K562 (cell line): ENCODE measurements around the gene PLEKHA6. TPM values are rescaled to one million over a fixed set of nuclear protein-coding genes. Genes with fewer than 3 reads are reported as not detected.
A peak's percentile ranks its signal among the peaks of the same experiment; 100 is the strongest.

Experiments used
- ATAC-seq: fragments of 200-7000 bp; cut with Tn5 transposase; 3 replicates; pipeline ENCODE4 v1.9.1; 2020; ENCODE audit warnings: moderate library complexity
- BruUV-seq: library from RNA; stranded (reverse); fragments of 400-500 nt; replicated peaks from 2 replicates; lab custom pipeline; 2021; lab: Mats Ljungman, UMichigan
- CTCF ChIA-PET: fragments of 300-600 bp; formaldehyde crosslinking; extraction: SDS; loops from one replicate; lab custom pipeline; 2021; ENCODE audit warnings: low intra/inter-chr PET ratio; lab: Yijun Ruan, JAX
- POLR2A ChIA-PET: fragments of 300-600, 350-650 bp; sonication (Branson Sonifier 250); formaldehyde crosslinking; extraction: SDS; loops from one replicate; lab custom pipeline; 2021; ENCODE audit warnings: antibody characterized with exemption, inconsistent platforms; lab: Yijun Ruan, JAX
- DNase-seq, 4 experiments: peaks; one replicate each; pipeline versions ENCODE4 v3.0.0 to v3.0.0-alpha.2; 2011 to 2018; ENCODE audit warnings: low spot score in 3 of 4, mixed read lengths in 3 of 4; ENCODE audit errors: extremely low read depth in 1 of 4
- FAIRE-seq: peaks from 2 replicates; lab custom pipeline; 2011; peaks lifted over from hg19 to GRCh38; lab: Jason Lieb, UNC
- H2AFZ ChIP-seq: 2 replicates; pipeline ENCODE4 v1.6.0; 2011; ENCODE audit warnings: low read depth, low read length, control low read depth, inconsistent platforms
- H3K27ac ChIP-seq: fragments of 200-600 bp; 3 replicates; pipeline ENCODE4 v1.8.0; 2011; ENCODE audit warnings: low read depth, mild to moderate bottlenecking, control low read depth, inconsistent platforms, low read length, moderate library complexity, mixed read lengths; ENCODE audit errors: extremely low read depth
- H3K27me3 ChIP-seq, 2 experiments: fragments of 300-600 bp in 1 of 2; 2 replicates in 1 of 2; 3 replicates in 1 of 2; pipeline versions ENCODE4 v1.6.0 to v1.8.0; 2011; ENCODE audit warnings: inconsistent platforms in 2 of 2, low read length in 2 of 2, mild to moderate bottlenecking in 1 of 2, mixed read lengths in 1 of 2, moderate library complexity in 1 of 2; ENCODE audit not compliant: control insufficient read depth in 2 of 2, insufficient read depth in 2 of 2
- H3K36me3 ChIP-seq: fragments of 300-600 bp; 3 replicates; pipeline ENCODE4 v1.8.0; 2011; ENCODE audit warnings: mild to moderate bottlenecking, low read length, inconsistent platforms; ENCODE audit not compliant: control insufficient read depth, insufficient read depth
- H3K4me1 ChIP-seq, 2 experiments: fragments of 200-600 bp in 1 of 2; replicated peaks in 1 of 2; 2 replicates in 1 of 2; 3 replicates in 1 of 2; pipeline versions ENCODE4 v1.5.1 to v1.8.0; 2011; ENCODE audit warnings: inconsistent platforms in 2 of 2, low read length in 2 of 2, mild to moderate bottlenecking in 1 of 2, mixed read lengths in 1 of 2, moderate library complexity in 1 of 2; ENCODE audit not compliant: control insufficient read depth in 2 of 2, insufficient read depth in 2 of 2
- H3K4me2 ChIP-seq: 2 replicates; pipeline ENCODE4 v1.6.1; 2011; ENCODE audit warnings: low read length, control low read depth, inconsistent platforms, mixed read lengths; ENCODE audit not compliant: insufficient read depth
- H3K4me3 ChIP-seq: fragments of 200-600 bp; sonication (generic), shearing (Covaris generic); 2 replicates; pipeline ENCODE4 v1.5.1; 2016; ENCODE audit warnings: control low read depth, inconsistent platforms
- H3K79me2 ChIP-seq: fragments of 200-600 bp; 3 replicates; pipeline ENCODE4 v1.8.0; 2011; ENCODE audit warnings: low read length, inconsistent platforms; ENCODE audit not compliant: control insufficient read depth, insufficient read depth
- H3K9ac ChIP-seq, 2 experiments: 2 replicates each; pipeline versions ENCODE4 v1.6.0 to v1.6.1; 2011; ENCODE audit warnings: low read depth in 2 of 2, low read length in 2 of 2, control low read depth in 1 of 2, inconsistent platforms in 1 of 2, mild to moderate bottlenecking in 1 of 2, mixed read lengths in 1 of 2; ENCODE audit not compliant: insufficient read depth in 1 of 2
- H3K9me1 ChIP-seq: one replicate; pipeline ENCODE4 v1.6.0; 2011; ENCODE audit warnings: inconsistent platforms, mild to moderate bottlenecking, low read length, moderate library complexity; ENCODE audit not compliant: control insufficient read depth, insufficient read depth
- H3K9me3 ChIP-seq: replicated peaks from 2 replicates; pipeline ENCODE4 v1.5.1; 2011; ENCODE audit warnings: low read depth, low read length, inconsistent platforms; ENCODE audit not compliant: control insufficient read depth, insufficient read depth
- H4K20me1 ChIP-seq: replicated peaks from 2 replicates; pipeline ENCODE4 v1.6.1; 2011; ENCODE audit warnings: low read length, inconsistent platforms, mixed read lengths; ENCODE audit not compliant: control insufficient read depth, insufficient read depth
- FOXP1 ChIP-seq: sonication (generic); formaldehyde crosslinking; IDR thresholded peaks from 2 replicates; pipeline ENCODE4 v1.8.0; 2022; ENCODE audit warnings: mild to moderate bottlenecking, missing genetic modification reagents
- GATAD2B ChIP-seq: fragments of 450-650 bp; IDR thresholded peaks from 2 replicates; pipeline ENCODE4 v1.6.1; 2017; ENCODE audit warnings: mild to moderate bottlenecking, borderline replicate concordance
- KDM4B ChIP-seq, 2 experiments: fragments of 450-650 bp in 1 of 2; sonication (generic) in 1 of 2; IDR thresholded peaks; 2 replicates each; pipeline ENCODE4 v1.6.1; 2016 to 2017; ENCODE audit warnings: borderline replicate concordance in 2 of 2, antibody characterized with exemption in 1 of 2, low read depth in 1 of 2, mild to moderate bottlenecking in 1 of 2
- NCOA1 ChIP-seq: fragments of 450-650 bp; IDR thresholded peaks from 2 replicates; pipeline ENCODE4 v1.6.1; 2016; ENCODE audit warnings: low read depth
- PTBP1 ChIP-seq: fragments of 200-400 bp; formaldehyde crosslinking; IDR thresholded peaks from 2 replicates; pipeline ENCODE4 v1.6.1; 2017; ENCODE audit warnings: low read depth, low read length
- RBM25 ChIP-seq: fragments of 200-400 bp; formaldehyde crosslinking; IDR thresholded peaks from 2 replicates; pipeline ENCODE4 v1.6.1; 2018; ENCODE audit warnings: low read length, low read depth, moderate library complexity; ENCODE audit not compliant: severe bottlenecking
- SIX5 ChIP-seq, 2 experiments: IDR thresholded peaks; 2 replicates each; pipeline ENCODE4 v1.6.1; 2011; ENCODE audit warnings: low read length in 2 of 2, borderline replicate concordance in 1 of 2, low read depth in 1 of 2, mild to moderate bottlenecking in 1 of 2, moderate library complexity in 1 of 2; ENCODE audit not compliant: insufficient read depth in 1 of 2
- SUPT5H ChIP-seq: fragments of 450-650 bp; IDR thresholded peaks from 2 replicates; pipeline ENCODE4 v1.6.1; 2016
- TEAD1 ChIP-seq, 2 experiments: fragments of 450-650 bp in 1 of 2; sonication (generic) in 1 of 2; formaldehyde crosslinking; IDR thresholded peaks; 2 replicates each; pipeline versions ENCODE4 v1.4.0 to v1.8.0; 2020 to 2022; ENCODE audit warnings: mild to moderate bottlenecking in 2 of 2, missing genetic modification reagents in 1 of 2
- XRCC4 ChIP-seq: IDR thresholded peaks from one replicate; pipeline ENCODE4 v1.6.1; 2011; ENCODE audit not compliant: insufficient read depth, insufficient read length; ENCODE audit errors: extremely low read depth
- ZKSCAN8 ChIP-seq: fragments of 200-800 bp; sonication (Bioruptor generic); IDR thresholded peaks from 2 replicates; pipeline ENCODE4 v1.6.1; 2016; ENCODE audit warnings: missing genetic modification characterization, missing compliant biosample characterization
- ZNF263 ChIP-seq: sonication (generic); formaldehyde crosslinking; IDR thresholded peaks from 2 replicates; pipeline ENCODE4 v1.8.0; 2022; ENCODE audit warnings: mild to moderate bottlenecking, missing genetic modification reagents, borderline replicate concordance
- ZNF445 ChIP-seq: fragments of 250-450 bp; sonication (Bioruptor Pico); IDR thresholded peaks from 2 replicates; pipeline ENCODE4 v1.4.0; 2020; ENCODE audit warnings: low read depth, mild to moderate bottlenecking, moderate library complexity
- ZNF77 ChIP-seq: fragments of 250-450 bp; sonication (Bioruptor Pico); IDR thresholded peaks from 2 replicates; pipeline ENCODE4 v1.5.0; 2020
- WGBS: fragments of 100-300 bp; shearing (Covaris generic); methylation state at CpG from one replicate; pipeline ENCODE4 v1.1.6; 2016; ENCODE audit warnings: low coverage, mixed read lengths; ENCODE audit not compliant: insufficient coverage; ENCODE audit errors: missing lambda C conversion rate; 5-methylcytosine and 5-hydroxymethylcytosine counted together
- in situ Hi-C: fragments of 300-500 bp; cut with MboI; formaldehyde crosslinking; loops from 4 replicates; pipeline ENCODE4 v1.15.0; 2018; ENCODE audit warnings: inconsistent platforms, mixed read lengths
- intact Hi-C: fragments of 100-400 bp; cut with micrococcal nuclease; formaldehyde crosslinking; loops from 2 replicates; pipeline ENCODE4 v1.14.2; 2022
- polyA plus RNA-seq, 8 experiments: library from polyadenylated mRNA; depleted of rRNA in 4 of 8; stranded (reverse) in 5 of 8; unstranded in 3 of 8; fragments of >200 nt; fragmentation: Nextera tagmentation in 2 of 8; fragmentation: Illumina TruSeq in 1 of 8; extraction: Ambion mirVana in 2 of 8; extraction: Trizol in 1 of 8; gene quantifications; 2 replicates each; pipeline versions ENCODE4 v1.2.1 to v1.2.3, GENCODE V29; 2011 to 2014; ENCODE audit warnings: inconsistent platforms in 1 of 8, missing spikeins in 1 of 8
- total RNA-seq, 7 experiments: library from RNA; depleted of rRNA in 6 of 7; stranded (reverse); fragments of >200 nt in 6 of 7; fragmentation: Illumina TruSeq in 2 of 7; extraction: Trizol in 2 of 7; gene quantifications; 2 replicates each; pipeline versions ENCODE4 v1.2.1 to v1.2.3, GENCODE V29; 2011 to 2021; ENCODE audit warnings: low replicate concordance in 1 of 7

The PLEKHA6 gene
- total and polyA plus RNA-seq, 9 of the 15 experiments (the other 6 are each of a cell fraction or from before 2014, with no cell fraction given), result under 0.01 to 0.33 (median 0.01) TPM; not detected in 4

GRCh38 chr1:204368996-204369726, 9.4 kb upstream of the PLEKHA6 start:
- in situ Hi-C loops (loop anchor here (10.0 kb wide), 1 partner anchor 504 kb away; the partner anchor contains the start of gene SNRPE), intact Hi-C loops (loop anchor here (10.0 kb wide), 1 partner anchor 436 kb away; no protein-coding TSS in a partner anchor)
- Histone ChIP-seq H3K27ac (no peak overlapping the region), H3K9ac (no peak overlapping the region), H3K79me2 (no peaks in the 10 kb centered on the region), H3K9me1 (no peaks in the 10 kb centered on the region), H3K36me3 (no peaks in the 10 kb centered on the region), H4K20me1 (0 out of 2 replicates have a peak, but pooled peaks cover 3% of the 10 kb centered on the region), H3K27me3 (peaks cover 23 to 79% of the 10 kb centered on the region in 2 experiments), H3K4me1 (0 out of 5 replicates have a peak, but pooled peaks cover 0 to under 1% of the 10 kb centered on the region in 2 experiments), H2AFZ (no peak overlapping the region), H3K4me2 (no peak overlapping the region), H3K9me3 (no peaks in the 10 kb centered on the region), H3K4me3 (no peak overlapping the region)
- DNase-seq (no peak), FAIRE-seq (peak; percentile 42), ATAC-seq (no peak)
- POLR2A ChIA-PET, result interaction anchor here (0.8 to 1.2 kb wide), 3 partner anchors 9 to 105 kb away, joined by 3 to 4 read pairs (median 3); no protein-coding TSS in a partner anchor
- no TSS peak for BruUV-seq
- TF ChIP-seq RBM25 (peak; percentile 42), ZKSCAN8 (CRISPR knock-in tag) (no peak)
- CTCF ChIA-PET, result no interaction called here
- 13% methylated on average over 13 of the region's 13 CpGs for WGBS

- in situ Hi-C loops (loop anchor here (10.0 kb wide), 1 partner anchor 503 kb away; the partner anchor contains the start of gene SNRPE), intact Hi-C loops (loop anchor here (10.0 kb wide), 1 partner anchor 437 kb away; no protein-coding TSS in a partner anchor)
- ATAC-seq, result no peak
- no peaks in the 10 kb centered on the region for H3K79me2 ChIP-seq
- H3K4me3 ChIP-seq, result no peak overlapping the region
- H3K9me3 ChIP-seq, result no peaks in the 10 kb centered on the region
- POLR2A ChIA-PET, result no interaction called here
- no peaks in the 10 kb centered on the region for H3K9me1 ChIP-seq
- peaks cover 23 to 71% of the 10 kb centered on the region in 2 experiments for H3K27me3 ChIP-seq
- H4K20me1 ChIP-seq, result no peaks in the 10 kb centered on the region
- no peak overlapping the region for H3K27ac ChIP-seq
- no peak overlapping the region for H2AFZ ChIP-seq
- H3K4me2 ChIP-seq, result no peak overlapping the region
- H3K9ac ChIP-seq, result no peak overlapping the region
- no TSS peak for BruUV-seq
- H3K36me3 ChIP-seq, result no peaks in the 10 kb centered on the region
- no peak for DNase-seq
- 2% methylated on average over 10 of the region's 10 CpGs for WGBS
- H3K4me1 ChIP-seq, result peaks cover 6 to 10% of the 10 kb centered on the region in 2 experiments
- FAIRE-seq, result no peak
- CTCF ChIA-PET, result interaction anchor here (1.4 kb wide), 1 partner anchor 206 kb away, joined by 3 read pairs; no protein-coding TSS in a partner anchor
- TF ChIP-seq PTBP1 (no peak), GATAD2B (no peak), SIX5 (IDR thresholded peaks at IDR 0.05; ENCODE audit: borderline replicate concordance in 1 of 2, insufficient read depth in 1 of 2, low read depth in 1 of 2, low read length in 2 of 2) (no peak), TEAD1 (CRISPR knock-in tag; IDR thresholded peaks at IDR 0.05) (no peak), ZNF263 (CRISPR knock-in tag) (no peak), NCOA1 (no peak), XRCC4 (no peak), ZNF445 (CRISPR knock-in tag) (no peak), KDM4B (IDR thresholded peaks at IDR 0.05; ENCODE audit: borderline replicate concordance in 2 of 2, low read depth in 1 of 2) (no peak), FOXP1 (CRISPR knock-in tag) (no peak), SUPT5H (no peak), ZNF77 (CRISPR knock-in tag) (no peak)
Observed at GRCh38 chr1:204367956-204368355, 8.2 kb upstream of the PLEKHA6 start.
